Heart right ventricle (tissue), 16 donors: ENCODE data around the gene SATB1. TPM values are rescaled to one million over a fixed set of nuclear protein-coding genes. Genes with fewer than 3 reads are reported as not detected.
A peak's percentile ranks its signal among the peaks of the same experiment; 100 is the strongest.

Experiments used
- ATAC-seq, 8 donors: fragments of 200-7000 bp; cut with Tn5 transposase; one replicate each; pipeline ENCODE4 v1.9.1; 2020; ENCODE audit warnings: mild to moderate bottlenecking in 8 of 8, moderate library complexity in 8 of 8, moderate number of reproducible peaks in 1 of 8
- DNase-seq, 2 donors: peaks; one replicate each; pipeline ENCODE4 v3.0.0-alpha.2; 2020
- H3K27ac ChIP-seq, 10 donors: fragments of 200-600 bp; sonication (generic) in 2 of 10; one replicate each; pipeline versions ENCODE4 v1.5.0 to v1.8.0; 2020 to 2022; ENCODE audit warnings: mild to moderate bottlenecking in 3 of 10
- H3K27me3 ChIP-seq, 7 donors: fragments of 200-600 bp; one replicate each; pipeline ENCODE4 v1.8.0; 2021 to 2022; ENCODE audit warnings: mild to moderate bottlenecking in 2 of 7
- H3K36me3 ChIP-seq, 9 donors: fragments of 200-600 bp; sonication (generic) in 1 of 9; one replicate each; pipeline versions ENCODE4 v1.5.0 to v1.8.0; 2020 to 2022; ENCODE audit warnings: mild to moderate bottlenecking in 2 of 9
- H3K4me1 ChIP-seq, 9 donors: fragments of 200-600 bp; sonication (generic) in 1 of 9; one replicate each; pipeline versions ENCODE4 v1.5.0 to v1.8.0; 2020 to 2022; ENCODE audit warnings: mild to moderate bottlenecking in 4 of 9
- H3K4me3 ChIP-seq, 10 donors: fragments of 200-600 bp; sonication (generic) in 2 of 10; one replicate each; pipeline versions ENCODE4 v1.5.0 to v1.8.0; 2020 to 2022; ENCODE audit warnings: mild to moderate bottlenecking in 7 of 10, moderate library complexity in 2 of 10
- H3K9me3 ChIP-seq, 11 donors: fragments of 200-600 bp in 10 of 11; sonication (generic) in 2 of 11; one replicate each; pipeline versions ENCODE4 v1.5.0 to v1.8.0; 2013 to 2022; ENCODE audit warnings: mild to moderate bottlenecking in 2 of 11, control low read depth in 1 of 11, moderate library complexity in 1 of 11
- CTCF ChIP-seq, 9 donors: fragments of 200-600 bp; sonication (generic) in 2 of 9; IDR thresholded peaks; one replicate each; pipeline versions ENCODE4 v1.5.0 to v1.8.0; 2021 to 2022; ENCODE audit warnings: antibody characterized with exemption in 9 of 9, mild to moderate bottlenecking in 5 of 9, moderate library complexity in 1 of 9
- WGBS, 2 donors: extraction: QIAGEN DNeasy Blood & Tissue Kit; methylation state at CpG; one replicate each; pipeline ENCODE4 v1.1.7; 2013; ENCODE audit warnings: inconsistent platforms in 1 of 2; 5-methylcytosine and 5-hydroxymethylcytosine counted together
- intact Hi-C, 10 donors: fragments of 100-400 bp; cut with DNase I; formaldehyde crosslinking; loops; one replicate each; pipeline versions ENCODE4 v1.11.1 to v1.14.2; 2022
- polyA plus RNA-seq, 2 donors: library from polyadenylated mRNA; stranded (reverse); fragments of 200-250 nt; gene quantifications; one replicate each; pipeline ENCODE4 v1.2.3, GENCODE V29; 2013
- total RNA-seq, 10 donors: library from RNA; stranded (reverse); fragmentation: NEBNext Ultra II Directional in 3 of 10; extraction: Animal tissue kit (Norgen Biotek cat#: 25700) in 3 of 10; gene quantifications; one replicate each; pipeline versions ENCODE4 v1.2.1 to v1.2.4, GENCODE V29; 2021 to 2023
- donor health status: Arrhythmogenic right ventricular cardiomyopathy.
- donor health status: ischemic (EF 13 %, LVEDD 7.1; RV severe dilation, severe dysfunction).
- donor health status: healthy with polysubstance abuse.
- donor health status: DM: no; HTN: yes; CAD: no.
- donor health status: DM: no; HTN: no; CAD: no.
- donor health status: ischemic (EF 25% LVEDD 6.9; RV normal size, moderate dysfunction).
- donor health status: ischemic (EF 25% LVEDD 5.7; RV mildly dilated, moderate dysfunction).
- donor health status: healthy.
- donor health status: DM: yes; HTN: yes; CAD: no.
- donor health status: Ischemic cardiomyopathy.
- donor health status: ischemic (EF 35%, LVEDD 5.7; RV mildly dilated, moderate dysfunction).
- donor health status: nonischemic (EF 11% LVEDD 7.7; RV severe dilation, severe dysfunction).
- donor health status: DM: yes; HTN: yes; CAD: no.
- donor health status: PGD.
- donor health status: ischemic (EF 29% LVEDD 5.4; RV normal size, mild dysfunction).
- donor health status: nonischemic (EF 23%, LVEDD 6.1; RV moderate dilation, normal function).

The SATB1 gene
- total and polyA plus RNA-seq, 12 donors, result 8.8 to 73.7 (median 49.5) TPM

GRCh38 chr3:18403061-18403460 lies 22.1 kb downstream of the SATB1 start:
- 89 to 90% methylated on average over 2 of the region's 2 CpGs for WGBS, 2 donors
- H3K27ac ChIP-seq, result no peak overlapping the region

GRCh38 chr3:18402239-18402799 lies 22.8 kb downstream of the SATB1 start:
- DNase-seq (no peak), ATAC-seq (no peak)
- Histone ChIP-seq H3K9me3 (no peaks in the 10 kb centered on the region), H3K27ac (no peak overlapping the region), H3K4me3 (no peak overlapping the region), H3K36me3 (peaks cover 0 to 22% (median 0%) of the 10 kb centered on the region in 9 donors), H3K4me1 (peaks cover 0 to 31% (median 10%) of the 10 kb centered on the region in 9 donors), H3K27me3 (no peaks in the 10 kb centered on the region)
- intact Hi-C loops, result no loop called here
- TF ChIP-seq CTCF (IDR thresholded peaks at IDR 0.05), result no peak
- 53 to 81% methylated on average over 3 of the region's 3 CpGs for WGBS, 2 donors

More at GRCh38 chr3:18403061-18403460, 22.1 kb downstream of the SATB1 start:
- Histone ChIP-seq H3K4me3 (no peak overlapping the region), H3K27me3 (no peaks in the 10 kb centered on the region), H3K4me1 (peaks cover 0 to 31% (median 10%) of the 10 kb centered on the region in 9 donors), H3K36me3 (peaks cover 0 to 27% (median 0%) of the 10 kb centered on the region in 9 donors), H3K9me3 (no peaks in the 10 kb centered on the region)
- ATAC-seq (no peak), DNase-seq (no peak)
- TF ChIP-seq CTCF (IDR thresholded peaks at IDR 0.05), result no peak
- intact Hi-C loops, result no loop called here

GRCh38 chr3:18401300-18401961 lies 23.7 kb downstream of the SATB1 start:
- H3K4me3 ChIP-seq, result no peak overlapping the region
- peak overlapping the region in 2 of 10 donors; percentile 17 to 21 for H3K27ac ChIP-seq
- H3K4me1 ChIP-seq, result peaks cover 0 to 31% (median 10%) of the 10 kb centered on the region in 9 donors
- no peak for DNase-seq
- 79 to 80% methylated on average over 10 of the region's 10 CpGs for WGBS, 2 donors
- ATAC-seq, result peak in 5 of 8 donors; percentile 17 to 62 (median 56)
- no peaks in the 10 kb centered on the region for H3K9me3 ChIP-seq
- intact Hi-C loops, result no loop called here
- no peaks in the 10 kb centered on the region for H3K27me3 ChIP-seq
- peaks cover 0 to 22% (median 1%) of the 10 kb centered on the region in 9 donors for H3K36me3 ChIP-seq
- no peak for TF ChIP-seq CTCF (IDR thresholded peaks at IDR 0.05)

- Histone ChIP-seq H3K27ac (no peak overlapping the region), H3K4me3 (no peak overlapping the region), H3K27me3 (no peaks in the 10 kb centered on the region), H3K36me3 (peaks cover 0 to 41% (median 17%) of the 10 kb centered on the region in 9 donors), H3K4me1 (peaks cover 0 to 24% (median 5%) of the 10 kb centered on the region in 9 donors), H3K9me3 (no peaks in the 10 kb centered on the region)
- intact Hi-C loops, result no loop called here
- WGBS, 2 donors, result 99 to 100% methylated on average over 1 of the region's 1 CpG
- no peak for TF ChIP-seq CTCF (IDR thresholded peaks at IDR 0.05)
- DNase-seq, result no peak
- no peak for ATAC-seq
Observed at GRCh38 chr3:18398448-18398847, 26.7 kb downstream of the SATB1 start.
